CMK (cell line): ENCODE results near the gene ALPL.

Experiments used
- DNase-seq: peaks from one replicate; pipeline ENCODE4 v3.0.0-alpha.2; 2010; ENCODE audit warnings: low read depth

ALPL gene

GRCh38 chr1:21576031-21576797, 67.0 kb downstream of the ALPL start:
- DNase-seq: no peak

DNA sequence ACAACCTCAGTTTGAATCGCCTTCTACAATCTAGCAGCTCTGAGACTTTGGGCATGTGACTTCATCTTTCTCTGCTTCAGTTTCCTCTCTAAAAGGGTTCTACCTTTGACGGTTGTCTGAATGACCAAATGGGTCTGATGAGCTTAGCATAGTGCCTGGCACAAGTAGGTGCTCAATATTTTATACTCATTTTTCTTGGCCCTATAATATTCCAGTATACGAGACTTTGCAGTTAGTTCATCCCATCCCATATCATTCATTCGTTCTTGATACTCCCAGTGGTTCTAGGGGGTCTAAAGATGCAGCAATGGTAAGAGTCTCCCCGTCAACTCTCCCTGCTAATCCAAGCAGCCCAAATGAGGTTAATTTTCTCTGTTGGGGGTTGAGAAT, 67.6 kb downstream of the ALPL start:
- no peak for DNase-seq

- no peak for DNase-seq
These were observed 68.1 kb downstream of the ALPL start for GRCh38 chr1:21577324-21577723.

- DNase-seq: no peak
These were observed 68.7 kb downstream of the ALPL start for GRCh38 chr1:21577933-21578332.

- DNase-seq: no peak
These were observed 70.6 kb downstream of the ALPL start for GRCh38 chr1:21579791-21580190.

DNA sequence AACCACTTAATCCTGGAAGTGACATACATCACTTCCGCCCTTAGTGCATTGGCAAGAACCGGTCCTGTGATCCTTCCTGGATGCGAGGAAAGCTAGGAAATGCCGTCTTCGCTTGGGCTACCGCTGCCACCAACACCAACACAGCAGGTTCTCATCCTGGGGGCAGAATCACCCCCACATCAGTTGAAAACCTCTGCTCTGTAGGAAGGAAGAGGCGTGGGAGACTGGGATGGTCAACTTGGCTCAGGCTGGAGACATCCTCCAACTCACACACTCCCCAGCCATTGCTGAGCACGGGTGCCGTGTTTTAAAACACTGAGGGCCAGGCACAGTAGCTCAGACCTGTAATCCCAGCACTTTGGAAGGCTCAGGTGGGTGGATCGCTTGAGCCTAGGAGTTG, 74.9 kb downstream of the ALPL start:
- DNase-seq: no peak

DNA sequence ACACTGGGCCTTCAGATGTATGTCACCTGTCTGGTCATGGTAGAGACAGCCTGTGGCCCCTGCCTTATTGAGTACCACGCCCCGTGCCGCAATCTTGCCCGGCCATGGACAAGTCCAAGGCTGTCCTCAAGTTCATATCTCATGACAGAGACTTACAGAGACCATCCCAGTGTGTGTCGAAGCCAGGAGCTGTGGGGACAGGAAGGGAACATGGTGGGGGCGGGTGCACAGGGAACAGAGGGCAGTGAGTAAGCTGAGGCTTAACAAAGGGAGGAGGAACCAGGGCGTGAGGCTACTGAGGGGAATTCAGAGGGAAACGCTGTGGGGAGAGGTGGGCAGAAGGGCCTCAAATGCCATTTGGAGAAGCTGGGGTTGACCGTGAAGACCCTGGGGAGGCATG, 75.8 kb downstream of the ALPL start:
- no peak for DNase-seq

GRCh38 chr1:21586222-21586621, 77.0 kb downstream of the ALPL start:
- DNase-seq: no peak

DNA sequence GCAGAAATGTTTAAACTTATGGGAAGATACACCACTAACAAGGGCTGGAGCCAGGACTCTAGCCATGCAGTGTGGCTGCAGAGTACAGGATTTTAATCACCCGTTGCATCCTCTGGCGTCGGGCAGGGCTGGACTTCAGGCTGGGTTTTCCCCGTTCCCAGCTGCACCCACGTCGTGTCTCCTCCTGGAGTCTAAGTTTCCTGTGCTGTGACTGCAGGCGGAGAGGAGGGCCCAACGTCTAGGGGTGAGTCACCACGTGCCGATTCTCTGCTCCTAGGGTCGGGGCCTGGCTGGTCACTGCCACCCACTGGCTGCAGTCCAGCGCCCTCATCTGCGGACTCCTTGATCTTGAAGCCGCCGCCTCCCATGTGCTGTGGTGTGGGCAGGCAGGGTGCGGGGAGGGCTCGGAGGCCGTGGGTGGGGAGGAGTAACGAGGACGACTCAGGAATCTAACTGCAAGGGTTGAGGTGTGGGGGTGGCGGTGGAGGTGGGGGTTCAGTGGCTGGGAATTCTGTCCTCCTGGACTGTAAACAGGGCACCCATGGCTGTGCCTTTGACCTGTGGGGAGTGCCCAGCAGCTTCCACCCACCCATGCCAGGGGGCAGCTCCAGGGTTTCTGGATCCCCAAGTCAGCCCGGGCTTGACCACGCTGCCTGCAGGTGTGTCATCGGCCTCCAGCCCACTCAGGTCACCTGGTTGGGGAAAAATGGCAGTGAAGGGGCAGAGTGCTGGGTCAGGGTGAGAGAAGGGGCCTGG, 77.8 kb downstream of the ALPL start:
- DNase-seq: no peak

DNA sequence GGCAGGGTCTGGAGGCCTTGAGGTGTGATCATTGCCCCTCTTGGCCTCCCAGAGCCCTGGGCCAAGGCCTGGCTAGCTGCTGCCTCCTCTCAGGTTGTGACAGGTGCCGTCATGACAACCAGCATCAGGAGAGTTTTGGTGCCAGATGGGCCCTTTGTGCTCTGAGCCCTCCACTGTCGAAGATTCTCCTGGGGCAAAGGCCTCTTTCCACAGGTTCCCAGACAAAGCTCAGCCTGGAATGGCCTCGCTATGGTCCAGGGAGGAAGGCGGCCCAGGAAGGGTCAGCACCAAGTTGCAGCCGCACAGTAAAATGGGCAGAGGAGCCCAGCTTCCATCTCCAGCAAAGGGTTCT, 78.4 kb downstream of the ALPL start:
- no peak for DNase-seq

- DNase-seq: no peak
These were observed 80.4 kb downstream of the ALPL start for GRCh38 chr1:21589618-21590017.

DNA sequence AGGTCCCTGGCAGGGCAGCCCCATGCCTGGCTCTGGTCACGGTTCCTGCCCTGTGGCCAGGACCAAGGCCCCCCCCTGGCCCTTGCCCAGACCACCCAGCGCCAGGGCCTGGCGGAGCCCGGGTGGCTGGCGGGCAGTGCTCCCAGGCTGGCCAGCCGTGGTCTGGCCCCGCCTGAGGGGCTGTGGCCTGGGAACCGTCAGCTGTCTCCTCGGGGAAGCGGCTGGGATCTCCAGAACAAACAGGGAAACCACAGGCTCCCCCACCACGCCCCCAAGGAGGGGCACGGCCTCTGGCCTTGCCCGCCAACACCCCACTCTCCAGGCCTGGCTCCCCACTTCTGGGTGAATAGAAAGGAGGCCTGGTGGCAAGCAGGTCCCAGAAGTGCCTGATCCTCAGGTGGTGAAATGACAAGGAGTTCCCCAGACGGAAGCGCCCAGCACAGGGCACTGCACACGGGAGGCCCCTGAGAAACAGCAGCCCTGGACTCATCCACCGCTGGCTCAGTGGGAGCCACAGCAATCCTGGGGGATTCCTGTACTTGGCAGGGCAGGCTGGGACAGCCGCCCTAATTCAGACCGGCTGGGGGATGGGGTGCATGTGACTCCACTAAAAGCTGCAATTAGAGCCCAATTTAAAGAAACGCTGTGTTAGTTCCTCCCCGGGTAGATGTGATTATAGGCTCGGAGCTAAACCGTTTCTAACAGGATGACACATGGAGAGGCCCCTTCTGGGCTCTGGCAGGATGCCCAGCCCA, 81.1 kb downstream of the ALPL start:
- no peak for DNase-seq

GRCh38 chr1:21590934-21591333, 81.7 kb downstream of the ALPL start:
- no peak for DNase-seq

DNA sequence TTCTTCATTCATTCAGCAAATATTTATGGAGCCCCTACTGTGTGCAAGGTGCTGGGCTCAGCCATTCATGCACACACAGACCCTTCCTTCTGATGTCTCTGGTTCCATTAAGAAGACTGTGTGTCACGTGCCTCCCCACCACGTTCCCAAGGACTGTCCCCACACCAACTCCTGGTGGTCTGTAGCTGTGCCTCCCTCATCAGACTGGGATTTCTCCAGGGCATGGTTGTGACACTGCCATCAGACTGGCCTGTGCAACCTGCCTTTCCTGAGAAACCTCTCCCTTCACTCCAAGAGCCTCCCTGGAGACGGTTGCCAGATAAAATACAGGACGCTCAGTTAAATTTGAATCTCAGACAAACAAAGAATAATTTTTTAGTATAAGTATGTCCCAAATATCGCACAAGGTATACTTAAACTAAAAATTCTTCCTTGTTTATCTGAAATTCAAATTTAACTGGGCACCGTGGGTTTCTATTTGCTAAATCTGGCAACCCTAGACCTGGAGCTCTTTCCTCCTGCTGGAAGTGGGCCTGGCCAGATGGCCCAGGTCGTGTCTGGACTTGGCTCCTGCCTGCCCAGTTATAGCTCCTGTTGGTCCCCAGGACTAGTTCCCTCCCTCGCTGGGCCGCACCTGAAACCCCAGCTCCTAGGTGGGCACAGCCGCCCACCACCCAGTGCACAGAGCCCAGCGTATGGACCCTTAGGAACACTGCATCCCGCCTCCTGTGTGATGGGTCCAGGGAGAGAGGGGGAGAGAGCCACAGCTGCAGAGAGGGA, 83.1 kb downstream of the ALPL start:
- DNase-seq: no peak

DNA sequence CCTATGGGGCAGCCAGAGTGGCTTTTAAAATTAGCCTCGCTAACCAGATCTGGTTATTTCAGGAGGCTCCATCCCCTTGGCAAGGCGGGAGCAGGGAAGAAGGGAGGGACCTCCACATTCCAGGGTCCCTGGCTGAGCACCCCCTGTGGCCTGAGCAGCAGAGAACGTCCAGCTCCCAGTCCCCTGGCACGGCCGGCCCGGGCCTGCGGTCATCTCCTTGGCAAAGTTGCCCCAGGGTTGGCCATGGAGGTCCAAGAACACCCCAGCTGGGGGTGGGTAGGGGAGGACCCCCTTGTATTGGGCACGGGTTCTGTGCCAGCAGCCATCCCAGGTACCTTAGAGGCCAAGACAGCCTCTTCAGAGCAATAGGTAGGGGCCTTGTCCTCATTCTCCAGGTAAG, 84.0 kb downstream of the ALPL start:
- DNase-seq: no peak

GRCh38 chr1:21594501-21594900, 85.3 kb downstream of the ALPL start:
- no peak for DNase-seq

GRCh38 chr1:21594935-21595897, 86.0 kb downstream of the ALPL start:
- no peak for DNase-seq

- DNase-seq: no peak
These were observed 87.0 kb downstream of the ALPL start for GRCh38 chr1:21596174-21596573.

GRCh38 chr1:21596628-21597027, 87.4 kb downstream of the ALPL start:
- DNase-seq: no peak

DNA sequence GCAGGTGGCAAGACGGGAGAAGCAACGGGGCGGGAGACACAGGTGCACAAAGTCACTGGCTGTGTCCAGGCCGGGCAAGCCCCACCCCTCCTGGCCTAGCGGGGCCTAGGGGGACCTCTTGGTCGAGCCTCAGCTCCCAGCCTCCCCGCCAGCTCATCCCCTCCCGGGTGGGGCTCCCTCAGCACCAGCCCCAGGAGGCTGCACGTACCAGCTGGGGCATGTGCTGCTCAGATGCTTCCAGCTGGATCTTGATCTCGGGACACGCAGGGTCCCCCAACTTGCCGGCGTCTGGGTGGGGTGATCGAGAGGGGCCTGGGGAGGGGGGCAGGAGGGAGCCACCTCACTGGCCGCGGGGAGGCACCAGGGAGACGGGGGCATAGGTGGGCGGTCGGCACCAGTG, 88.5 kb downstream of the ALPL start:
- DNase-seq: no peak

- DNase-seq: no peak
These were observed 89.2 kb downstream of the ALPL start for GRCh38 chr1:21598417-21598816.
